SK-N-MC (cell line): Measurements from ENCODE around the gene ASPSCR1.

Source experiments
- DNase-seq: peaks from one replicate; pipeline ENCODE4 v3.0.0-alpha.2; 2011; ENCODE audit warnings: low read depth, low spot score
- H3K27ac ChIP-seq: fragments of 200-600 bp; sonication (generic); 2 replicates; pipeline ENCODE4 v1.5.1; 2016; ENCODE audit warnings: mixed run types
- H3K36me3 ChIP-seq: fragments of 200-600 bp; sonication (generic); 2 replicates; pipeline ENCODE4 v1.6.1; 2017; ENCODE audit warnings: antibody characterized with exemption, low read length, mixed read lengths; ENCODE audit not compliant: insufficient read depth
- H3K4me3 ChIP-seq: fragments of 200-600 bp; sonication (generic); 2 replicates; pipeline ENCODE4 v1.5.1; 2016
- H3K9ac ChIP-seq: fragments of 200-600 bp; sonication (generic); 2 replicates; pipeline ENCODE4 v1.8.0; 2017; ENCODE audit warnings: mixed run types, mixed read lengths; ENCODE audit not compliant: insufficient read length
- H3K9me3 ChIP-seq: fragments of 200-600 bp; sonication (generic); 2 replicates; pipeline ENCODE4 v1.6.1; 2017; ENCODE audit warnings: low read depth, mild to moderate bottlenecking, antibody characterized with exemption, low read length, moderate library complexity, mixed read lengths
- EZH2 ChIP-seq: fragments of 200-600 bp; sonication (generic); IDR thresholded peaks from one replicate; pipeline ENCODE4 v1.6.1; 2017; ENCODE audit warnings: antibody characterized with exemption
- FOXP2 ChIP-seq: optimal IDR thresholded peaks from 2 replicates; pipeline ENCODE3; 2011; ENCODE audit warnings: mild to moderate bottlenecking, moderate library complexity; ENCODE audit not compliant: insufficient read depth; ENCODE audit errors: extremely low read length, control extremely low read depth
- POLR2AphosphoS5 ChIP-seq: IDR thresholded peaks from 2 replicates; pipeline ENCODE4 v1.6.1; 2012; ENCODE audit warnings: mild to moderate bottlenecking, low read depth, low read length, borderline replicate concordance

The ASPSCR1 gene

DNA sequence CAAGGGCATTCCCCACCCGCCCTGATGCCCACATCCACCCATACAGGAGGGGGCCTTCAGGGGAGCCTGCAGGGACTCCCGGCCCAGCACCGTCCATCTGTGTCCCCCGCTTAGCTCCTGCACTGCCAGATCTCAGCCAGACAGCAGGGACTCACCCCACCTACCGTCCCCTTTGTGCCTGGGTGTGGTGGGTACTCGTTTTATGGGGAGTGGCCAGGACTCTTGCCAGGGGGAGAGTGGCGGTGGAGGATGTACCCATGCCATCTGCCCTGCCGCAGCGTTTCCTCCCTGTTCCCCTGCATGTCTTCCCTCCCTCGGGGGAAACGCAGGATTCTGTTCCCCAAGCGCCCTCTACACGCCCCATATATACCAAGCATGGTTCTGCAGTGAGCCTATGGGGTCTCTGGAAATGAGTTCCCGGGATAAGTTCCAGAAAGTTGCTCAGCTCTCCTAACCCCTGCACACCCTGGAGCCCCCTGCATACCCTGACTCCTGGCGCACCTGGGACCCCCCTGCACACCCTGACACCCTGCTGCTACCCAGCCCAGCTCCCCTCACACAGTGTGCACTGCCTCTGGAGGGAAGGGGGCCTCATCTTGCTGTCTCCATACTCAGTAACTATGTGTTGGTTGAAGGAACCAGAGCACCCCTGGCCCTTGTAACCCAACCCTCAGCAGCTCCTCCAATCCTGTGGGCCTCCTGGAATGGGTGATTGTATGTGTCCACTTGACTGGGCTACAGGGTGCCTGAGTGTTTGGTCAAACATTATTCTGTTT is 45.7 kb upstream of the ASPSCR1 start:
- no peak overlapping the region for H3K4me3 ChIP-seq
- peaks cover 5% of the 10 kb centered on the region; the same call in 1 of the 2 replicates for H3K36me3 ChIP-seq
- no peaks in the 10 kb centered on the region for H3K9me3 ChIP-seq
- no peak overlapping the region; the same call in 1 of the 2 replicates for H3K27ac ChIP-seq
- DNase-seq = no peak
- H3K9ac ChIP-seq = no peak overlapping the region
- TF ChIP-seq POLR2AphosphoS5 = peak; percentile 70
- no peak for TF ChIP-seq EZH2
- no peak for TF ChIP-seq FOXP2

DNA sequence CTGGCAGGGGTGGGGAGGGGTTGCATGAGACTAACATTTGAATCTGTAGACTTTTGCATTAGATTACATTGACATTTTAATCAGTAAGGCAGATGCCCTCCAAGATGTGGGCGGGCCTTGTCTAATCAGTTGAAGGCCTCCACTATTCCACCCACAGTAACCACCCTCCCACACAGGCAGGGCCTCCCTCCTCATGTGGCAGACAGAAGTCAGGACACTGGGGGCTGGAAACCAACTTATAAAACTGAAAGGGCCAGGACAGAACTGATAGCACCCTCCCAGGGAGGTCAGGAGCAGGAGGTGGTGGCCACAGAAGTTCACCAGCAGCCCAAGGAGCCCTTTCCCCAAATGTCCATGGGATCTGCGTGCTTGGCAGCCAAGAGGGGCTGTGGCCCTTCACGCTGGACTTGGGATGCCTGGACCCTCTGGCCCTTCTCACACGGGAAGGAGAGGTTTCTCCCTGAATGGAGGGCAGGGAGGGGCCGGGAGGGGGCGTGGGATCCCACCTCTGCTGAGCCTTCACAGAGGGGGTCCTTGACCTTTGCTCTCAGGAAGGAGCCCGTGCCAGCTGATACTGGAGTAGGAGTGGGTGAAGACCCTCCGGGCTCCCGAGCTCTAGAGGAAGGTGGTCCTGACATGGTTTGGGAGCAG is 45.0 kb upstream of the ASPSCR1 start:
- Histone ChIP-seq H3K27ac (no peak overlapping the region), H3K36me3 (peaks cover 5% of the 10 kb centered on the region; the same call in 1 of the 2 replicates), H3K9ac (no peak overlapping the region), H3K4me3 (no peak overlapping the region), H3K9me3 (no peaks in the 10 kb centered on the region)
- DNase-seq = no peak
- TF ChIP-seq POLR2AphosphoS5 (peak; percentile 2; the same call in 1 of the 2 replicates), FOXP2 (no peak), EZH2 (no peak)

DNA sequence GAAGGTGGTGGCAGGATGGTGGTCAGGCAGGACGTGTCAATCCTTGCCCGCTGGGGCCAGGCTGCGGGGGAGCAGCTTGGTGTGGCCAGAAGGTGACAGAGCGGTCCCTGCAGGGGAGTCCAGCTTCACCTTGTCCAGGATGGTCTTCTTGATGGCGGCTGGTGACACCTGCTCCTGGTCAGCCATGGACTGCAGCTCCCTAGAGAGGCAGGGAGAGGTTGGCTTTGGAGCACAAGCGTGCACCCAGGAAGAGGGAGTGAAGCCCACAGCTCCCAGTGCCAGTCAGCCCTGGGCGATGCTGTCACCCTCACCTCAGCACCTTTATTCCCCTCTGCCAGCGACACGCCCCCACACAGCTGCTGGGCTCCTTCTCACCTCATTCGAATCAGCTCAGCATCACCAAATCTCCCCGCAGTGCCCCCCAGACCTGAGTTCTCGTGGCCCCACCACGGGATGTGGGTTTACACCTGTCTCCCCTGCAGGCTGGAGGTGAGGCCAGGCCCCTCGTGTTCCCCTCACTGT is 44.2 kb upstream of the ASPSCR1 start:
- Histone ChIP-seq H3K4me3 (no peak overlapping the region), H3K9ac (no peak overlapping the region), H3K36me3 (peaks cover 5% of the 10 kb centered on the region; the same call in 1 of the 2 replicates), H3K9me3 (no peaks in the 10 kb centered on the region), H3K27ac (no peak overlapping the region)
- no peak for TF ChIP-seq FOXP2
- no peak for TF ChIP-seq EZH2
- TF ChIP-seq POLR2AphosphoS5 = peak; percentile 27; the same call in 1 of the 2 replicates
- DNase-seq = no peak

DNA sequence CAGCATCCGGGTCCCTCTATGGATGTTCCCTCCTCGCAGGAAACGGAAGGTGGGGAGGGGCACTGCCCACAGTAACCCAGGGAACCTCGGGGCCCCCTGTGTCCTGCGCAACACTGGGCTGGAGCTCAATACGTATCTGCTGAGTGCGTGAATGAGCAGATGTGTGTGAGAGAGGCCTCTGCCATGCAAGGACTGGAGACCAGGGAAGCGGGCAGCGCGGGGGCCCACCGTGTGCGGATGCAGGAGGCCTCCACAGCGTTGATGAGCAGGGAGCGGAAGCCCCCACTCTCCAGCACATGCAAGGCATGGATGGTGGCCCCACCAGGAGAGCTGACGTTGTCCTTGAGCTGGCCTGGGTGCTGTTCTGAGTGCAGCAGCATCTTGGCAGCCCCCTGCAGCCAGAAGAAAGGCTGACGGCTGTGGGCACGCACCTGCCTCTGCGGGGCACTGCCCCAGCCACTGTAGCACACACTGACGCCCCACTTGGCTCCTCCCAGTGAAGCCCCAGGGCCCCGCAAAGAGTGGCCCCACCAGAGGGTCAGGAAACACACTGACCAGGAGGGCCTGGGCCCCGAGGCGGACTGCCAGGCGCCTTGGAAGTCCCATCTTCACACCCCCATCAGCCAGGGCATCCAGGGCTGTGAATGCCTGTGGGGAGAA is 43.2 kb upstream of the ASPSCR1 start:
- DNase-seq = no peak
- no peak for TF ChIP-seq POLR2AphosphoS5
- no peak for TF ChIP-seq FOXP2
- no peak for TF ChIP-seq EZH2
- Histone ChIP-seq H3K36me3 (peaks cover 5% of the 10 kb centered on the region; the same call in 1 of the 2 replicates), H3K9me3 (no peaks in the 10 kb centered on the region), H3K4me3 (no peak overlapping the region), H3K9ac (no peak overlapping the region), H3K27ac (no peak overlapping the region)

DNA sequence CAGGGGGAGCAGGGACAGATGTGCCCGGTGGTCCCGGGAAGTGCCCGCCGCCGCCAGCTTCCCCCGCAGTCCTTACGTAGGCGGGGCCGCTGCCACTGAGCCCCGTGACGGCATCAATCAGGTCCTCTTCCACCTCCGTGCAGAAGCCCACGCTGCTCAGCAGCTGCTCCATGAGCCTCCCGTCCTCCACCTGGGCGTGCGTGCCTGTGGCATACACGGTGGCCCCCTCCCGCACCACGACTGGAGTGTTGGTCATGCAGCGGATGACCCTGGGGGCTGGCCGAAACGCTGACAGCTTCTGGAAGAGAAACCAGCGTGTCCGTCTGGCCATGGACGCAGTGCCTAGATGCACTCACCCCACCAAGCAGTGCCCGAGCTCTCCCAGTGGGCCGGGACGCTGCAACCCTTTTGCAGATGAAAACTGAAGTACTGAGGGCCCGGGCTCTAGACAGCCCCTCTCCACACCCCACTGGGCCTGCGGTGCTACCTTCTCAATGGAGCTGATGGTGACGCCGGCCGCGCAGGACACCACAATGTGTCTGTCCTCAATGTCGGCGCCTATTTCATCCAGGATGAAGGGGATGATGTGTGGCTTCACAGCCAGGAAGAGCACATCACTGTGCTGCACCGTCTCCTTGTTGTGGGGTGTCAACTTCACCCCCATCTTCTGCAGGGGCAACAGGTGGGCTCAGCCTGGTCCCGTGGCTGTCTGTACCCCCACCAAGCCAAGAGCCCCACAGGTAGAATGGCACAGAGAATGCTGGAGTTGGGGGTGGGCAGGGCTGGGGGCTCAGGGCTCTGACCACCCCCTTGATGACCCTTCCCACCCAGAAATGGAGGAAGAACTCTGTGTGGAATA is 42.4 kb upstream of the ASPSCR1 start:
- Histone ChIP-seq H3K4me3 (no peak overlapping the region), H3K27ac (no peak overlapping the region), H3K36me3 (peaks cover 5% of the 10 kb centered on the region; the same call in 1 of the 2 replicates), H3K9ac (no peak overlapping the region), H3K9me3 (no peaks in the 10 kb centered on the region)
- no peak for DNase-seq
- TF ChIP-seq POLR2AphosphoS5 (no peak), FOXP2 (no peak), EZH2 (no peak)

DNA sequence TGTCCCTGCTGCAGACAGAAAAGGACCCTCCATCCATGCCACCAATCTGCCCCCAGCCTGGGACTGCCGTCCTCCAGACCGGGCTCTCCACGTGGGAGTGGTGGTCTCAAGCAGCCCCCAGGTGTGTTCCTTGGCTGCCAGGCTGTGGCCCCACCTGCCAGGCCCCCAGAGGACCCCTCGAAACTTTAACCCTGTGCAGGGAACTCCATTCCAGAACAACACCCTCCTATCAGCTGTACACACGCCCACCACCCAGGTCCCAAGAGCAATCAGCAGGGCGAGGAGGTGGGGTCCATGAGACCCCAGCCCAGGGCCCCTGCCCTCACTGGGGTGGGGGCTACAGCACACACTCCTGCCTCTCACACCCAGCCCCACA is 41.7 kb upstream of the ASPSCR1 start:
- no peak overlapping the region for H3K27ac ChIP-seq
- H3K9me3 ChIP-seq = no peaks in the 10 kb centered on the region
- no peak for DNase-seq
- TF ChIP-seq FOXP2 (no peak), EZH2 (no peak), POLR2AphosphoS5 (no peak)
- H3K36me3 ChIP-seq = peaks cover 5% of the 10 kb centered on the region; the same call in 1 of the 2 replicates
- H3K4me3 ChIP-seq = peak overlapping the region; percentile 95
- H3K9ac ChIP-seq = peak overlapping the region; percentile 47

DNA sequence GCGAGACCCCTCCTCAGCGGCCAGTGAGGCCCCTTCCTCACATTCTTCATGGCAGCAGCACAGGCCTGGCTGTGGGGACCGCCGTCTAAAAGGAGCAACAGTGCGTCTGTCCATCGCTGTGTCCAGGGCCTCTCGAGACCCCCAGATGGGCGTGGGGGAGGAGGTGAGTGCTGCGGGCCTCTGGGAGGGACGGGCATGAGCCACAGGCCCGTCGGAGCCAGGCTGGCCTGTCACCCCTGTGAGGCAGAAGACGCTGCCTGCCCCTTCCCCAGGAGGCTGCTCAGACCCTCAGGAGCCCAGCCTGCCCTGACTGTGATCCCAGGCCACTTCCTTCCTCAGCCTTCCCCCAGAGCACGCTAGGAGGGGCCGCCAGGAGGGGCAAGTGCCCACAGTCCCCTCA is 38.2 kb upstream of the ASPSCR1 start:
- peaks cover 5% of the 10 kb centered on the region; the same call in 1 of the 2 replicates for H3K36me3 ChIP-seq
- TF ChIP-seq EZH2 = no peak
- no peak for TF ChIP-seq FOXP2
- no peak for TF ChIP-seq POLR2AphosphoS5
- no peak overlapping the region for H3K4me3 ChIP-seq
- H3K9me3 ChIP-seq = no peaks in the 10 kb centered on the region
- DNase-seq = no peak
- H3K9ac ChIP-seq = no peak overlapping the region
- no peak overlapping the region for H3K27ac ChIP-seq
